A673 (cell line): ENCODE data around the gene TMC1. TPM values are rescaled to one million over a fixed set of nuclear protein-coding genes. Genes with fewer than 3 reads are reported as not detected.

Experiments used
- BruUV-seq: library from RNA; stranded (reverse); fragments of 400-500 nt; replicated peaks from 2 replicates; lab custom pipeline; 2021; lab: Mats Ljungman, UMichigan
- CTCF ChIA-PET: fragments of 300-600 bp; sonication (Branson Sonifier 250); formaldehyde crosslinking; loops from one replicate; lab custom pipeline; 2022; ENCODE audit warnings: antibody characterized with exemption; lab: Charles Lee
- POLR2A ChIA-PET: fragments of 300-600 bp; sonication (Branson Sonifier 250); formaldehyde crosslinking; loops from one replicate; lab custom pipeline; 2022; ENCODE audit warnings: antibody characterized with exemption; ENCODE audit not compliant: low non-redundant PET; lab: Charles Lee
- DNase-seq: peaks from one replicate; pipeline ENCODE4 v3.0.0-alpha.2; 2015; ENCODE audit warnings: low spot score
- H3K27ac ChIP-seq: fragments of 200-600 bp; sonication (generic); 2 replicates; pipeline ENCODE4 v1.5.1; 2016; ENCODE audit warnings: mixed run types, low read depth, mild to moderate bottlenecking, mixed read lengths, antibody characterized with exemption, low read length; ENCODE audit not compliant: poor library complexity, severe bottlenecking
- H3K27me3 ChIP-seq: fragments of 200-600 bp; sonication (generic); replicated peaks from 2 replicates; pipeline ENCODE4 v1.6.1; 2017; ENCODE audit warnings: mixed run types, low read depth, mild to moderate bottlenecking, mixed read lengths, antibody characterized with exemption, low read length; ENCODE audit not compliant: insufficient read depth, poor library complexity
- H3K36me3 ChIP-seq: fragments of 200-600 bp; sonication (generic); 2 replicates; pipeline ENCODE4 v1.6.1; 2016; ENCODE audit warnings: mixed run types, mild to moderate bottlenecking, mixed read lengths, antibody characterized with exemption, low read length; ENCODE audit not compliant: insufficient read depth, poor library complexity, severe bottlenecking
- H3K4me1 ChIP-seq: fragments of 200-600 bp; sonication (generic); 2 replicates; pipeline ENCODE4 v1.6.1; 2017; ENCODE audit warnings: mixed run types, mild to moderate bottlenecking, mixed read lengths, antibody characterized with exemption, low read length; ENCODE audit not compliant: insufficient read depth, poor library complexity, severe bottlenecking
- H3K4me3 ChIP-seq: fragments of 200-600 bp; sonication (generic); 2 replicates; pipeline ENCODE4 v1.5.1; 2016; ENCODE audit warnings: low read depth, mixed run types, mild to moderate bottlenecking, mixed read lengths, low read length; ENCODE audit not compliant: poor library complexity, severe bottlenecking
- H3K9me3 ChIP-seq: fragments of 200-600 bp; sonication (generic); 2 replicates; pipeline ENCODE4 v1.6.1; 2016; ENCODE audit warnings: mixed run types, low read depth, mild to moderate bottlenecking, mixed read lengths, antibody characterized with exemption, low read length; ENCODE audit not compliant: poor library complexity, severe bottlenecking
- CTCF ChIP-seq: fragments of 300-800, 200-600 bp; sonication (generic); conservative IDR thresholded peaks from 2 replicates; pipeline ENCODE4 v1.5.1; 2017; ENCODE audit warnings: low read depth, mild to moderate bottlenecking, antibody characterized with exemption, low read length, moderate library complexity, mixed read lengths
- EZH2 ChIP-seq: fragments of 200-600 bp; sonication (generic); IDR thresholded peaks from 2 replicates; pipeline ENCODE4 v1.6.1; 2017; ENCODE audit warnings: borderline replicate concordance, low read depth, mild to moderate bottlenecking, mixed read lengths, antibody characterized with exemption, low read length; ENCODE audit not compliant: poor library complexity, severe bottlenecking
- intact Hi-C: fragments of 100-400 bp; cut with micrococcal nuclease; formaldehyde crosslinking; loops from one replicate; pipeline ENCODE4 v1.10.0; 2022; ENCODE audit not compliant: unreplicated experiment
- total RNA-seq: library from RNA; stranded (reverse); gene quantifications from 2 replicates; pipeline ENCODE4 v1.2.3, GENCODE V29; 2021

TMC1 gene
- total RNA-seq, 1 experiment from 2014 or later, result 0.75 TPM

- Histone ChIP-seq H3K36me3 (no peaks in the 10 kb centered on the region), H3K27ac (no peak overlapping the region), H3K4me3 (no peak overlapping the region), H3K4me1 (no peaks in the 10 kb centered on the region), H3K27me3 (no peaks in the 10 kb centered on the region), H3K9me3 (no peaks in the 10 kb centered on the region)
- no peak for TF ChIP-seq EZH2
- no peak for TF ChIP-seq CTCF
- ChIA-PET CTCF (no interaction called here), POLR2A (no interaction called here)
- intact Hi-C loops, result loop anchor here (10.0 kb wide), 1 partner anchor 47 kb away; no protein-coding TSS in a partner anchor
- DNase-seq, result no peak
- BruUV-seq, result no TSS peak
Measured at GRCh38 chr9:72728031-72728770, 206.8 kb downstream of the TMC1 start.

GRCh38 chr9:72733895-72734294, 212.5 kb downstream of the TMC1 start:
- Histone ChIP-seq H3K9me3 (no peaks in the 10 kb centered on the region), H3K27me3 (no peaks in the 10 kb centered on the region), H3K4me3 (no peak overlapping the region), H3K27ac (no peak overlapping the region), H3K4me1 (no peaks in the 10 kb centered on the region), H3K36me3 (no peaks in the 10 kb centered on the region)
- ChIA-PET CTCF (no interaction called here), POLR2A (no interaction called here)
- no TSS peak for BruUV-seq
- no peak for TF ChIP-seq CTCF
- no peak for TF ChIP-seq EZH2
- DNase-seq, result no peak
- intact Hi-C loops, result loop anchor here (10.0 kb wide), 1 partner anchor 61 kb away; no protein-coding TSS in a partner anchor

GRCh38 chr9:72734631-72735030, 213.2 kb downstream of the TMC1 start:
- no peaks in the 10 kb centered on the region for H3K27me3 ChIP-seq
- no peak for DNase-seq
- no peak overlapping the region for H3K4me3 ChIP-seq
- no peaks in the 10 kb centered on the region for H3K36me3 ChIP-seq
- no peak overlapping the region for H3K27ac ChIP-seq
- TF ChIP-seq EZH2 (no peak), CTCF (no peak)
- ChIA-PET CTCF (no interaction called here), POLR2A (no interaction called here)
- BruUV-seq, result no TSS peak
- H3K4me1 ChIP-seq, result no peaks in the 10 kb centered on the region
- intact Hi-C loops, result loop anchor here (10.0 kb wide), 1 partner anchor 60 kb away; no protein-coding TSS in a partner anchor
- no peaks in the 10 kb centered on the region for H3K9me3 ChIP-seq
